GM21528 (cell line): ENCODE measurements around the gene TBC1D1.
A peak's percentile ranks its signal among the peaks of the same experiment; 100 is the strongest.
"Not testable (repeated sequence)": the region's sequence is repeated elsewhere in the genome, so short reads cannot be mapped to it uniquely, and the experiment has no call there.

Source experiments
- ATAC-seq: cut with Tn5 transposase; IDR thresholded peaks from one replicate; pipeline ENCODE4 v1.9.1; 2021; ENCODE audit warnings: mild to moderate bottlenecking, moderate library complexity; ENCODE audit not compliant: unreplicated experiment, low FRiP score

TBC1D1 gene

GRCh38 chr4:37958932-37959331 is 68.0 kb downstream of the TBC1D1 start:
- ATAC-seq = no peak

- ATAC-seq = no peak
Measured at GRCh38 chr4:37960098-37960497, 69.2 kb downstream of the TBC1D1 start, which contains the start of gene PTTG2. PTTG2 (plus strand) TSS chr4:37960398; CDS start chr4:37960435, 37 bp downstream.

DNA sequence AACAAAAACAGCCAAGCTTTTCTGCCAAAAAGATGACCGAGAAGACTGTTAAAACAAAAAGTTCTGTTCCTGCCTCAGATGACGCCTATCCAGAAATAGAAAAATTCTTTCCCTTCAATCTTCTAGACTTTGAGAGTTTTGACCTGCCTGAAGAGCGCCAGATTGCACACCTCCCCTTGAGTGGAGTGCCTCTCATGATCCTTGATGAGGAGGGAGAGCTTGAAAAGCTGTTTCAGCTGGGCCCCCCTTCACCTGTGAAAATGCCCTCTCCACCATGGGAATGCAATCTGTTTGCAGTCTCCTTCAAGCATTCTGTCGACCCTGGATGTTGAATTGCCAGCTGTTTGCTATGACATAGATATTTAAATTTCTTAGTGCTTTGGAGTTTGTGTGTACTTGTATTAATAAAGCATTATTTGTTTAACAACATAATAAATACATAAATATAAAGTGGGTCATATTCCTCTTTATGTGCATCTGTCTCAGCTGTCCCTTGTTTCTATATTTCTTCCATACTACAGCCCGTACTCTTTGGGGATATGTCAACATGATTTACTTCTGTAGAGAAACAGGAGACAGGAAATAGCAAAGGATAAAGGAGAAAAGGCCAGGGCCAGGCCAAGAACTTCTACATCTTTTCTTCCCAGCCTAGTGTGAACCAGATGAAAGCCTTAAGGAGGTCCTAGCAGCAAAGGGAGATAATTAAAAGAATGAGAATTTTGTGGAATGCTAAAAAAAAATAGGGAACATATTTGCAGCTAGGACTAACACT is 70.0 kb downstream of the TBC1D1 start:
- no peak for ATAC-seq

GRCh38 chr4:37964734-37965457 is 74.0 kb downstream of the TBC1D1 start:
- peak; percentile 68 for ATAC-seq

GRCh38 chr4:37966044-37966443 is 75.2 kb downstream of the TBC1D1 start:
- ATAC-seq = no peak

- no peak for ATAC-seq
Measured at GRCh38 chr4:37967736-37968135, 76.9 kb downstream of the TBC1D1 start.

- no peak for ATAC-seq
Measured at GRCh38 chr4:37968747-37969146, 77.9 kb downstream of the TBC1D1 start.

GRCh38 chr4:37970702-37971101 is 79.8 kb downstream of the TBC1D1 start:
- ATAC-seq = no peak

GRCh38 chr4:37971202-37971601 is 80.3 kb downstream of the TBC1D1 start:
- no peak for ATAC-seq

- no peak for ATAC-seq
Measured at GRCh38 chr4:37973441-37973840, 82.6 kb downstream of the TBC1D1 start.

DNA sequence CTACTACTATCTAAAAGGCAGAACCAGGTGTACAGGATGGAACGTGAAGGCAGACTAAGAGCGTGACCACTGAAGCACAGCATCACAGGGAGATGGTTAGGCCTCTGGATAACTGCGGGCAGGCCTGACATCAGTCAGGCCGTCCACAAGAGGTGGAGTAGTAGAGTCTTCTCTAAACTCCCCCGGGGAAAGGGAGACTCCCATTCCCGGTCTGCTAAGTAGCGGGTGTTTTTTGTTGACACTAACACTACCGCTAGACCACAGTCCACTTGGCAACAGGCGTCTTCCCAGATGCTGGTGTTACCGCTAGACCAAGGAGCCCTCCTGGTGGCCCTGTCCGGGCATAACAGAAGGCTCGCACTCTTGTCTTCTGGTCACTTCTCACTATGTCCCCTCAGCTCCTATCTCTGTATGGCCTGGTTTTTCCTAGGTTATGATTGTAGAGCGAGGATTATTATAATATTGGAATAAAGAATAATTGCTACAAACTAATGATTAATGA is 84.5 kb downstream of the TBC1D1 start:
- not testable (repeated sequence) for ATAC-seq

- no peak for ATAC-seq
Measured at GRCh38 chr4:37976507-37976906, 85.6 kb downstream of the TBC1D1 start.

DNA sequence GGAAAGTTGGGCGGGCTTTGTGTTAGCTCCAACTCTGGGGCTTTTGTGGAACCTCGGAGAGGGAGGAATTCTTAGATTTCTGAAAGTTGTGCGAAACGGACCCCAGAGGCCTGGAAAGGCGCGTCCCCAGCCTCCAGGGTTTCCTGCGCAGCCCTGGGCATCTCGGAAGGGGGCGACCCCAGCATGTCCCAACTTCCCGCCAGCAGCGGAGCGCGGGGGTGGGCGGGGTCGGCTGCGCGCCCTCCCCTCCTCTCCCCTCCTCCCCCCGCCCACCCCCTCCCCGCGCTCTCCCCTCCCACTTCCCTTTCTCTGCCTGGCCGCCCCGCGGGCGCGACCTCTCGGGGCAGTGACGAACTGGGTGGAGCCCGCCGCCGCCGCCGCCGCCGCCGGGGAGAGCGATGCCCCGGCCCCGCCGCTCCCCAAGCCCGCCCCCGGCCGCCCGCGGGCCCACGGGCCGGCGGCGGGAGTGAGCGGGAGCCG is 86.1 kb downstream of the TBC1D1 start:
- ATAC-seq = peak; percentile 77

DNA sequence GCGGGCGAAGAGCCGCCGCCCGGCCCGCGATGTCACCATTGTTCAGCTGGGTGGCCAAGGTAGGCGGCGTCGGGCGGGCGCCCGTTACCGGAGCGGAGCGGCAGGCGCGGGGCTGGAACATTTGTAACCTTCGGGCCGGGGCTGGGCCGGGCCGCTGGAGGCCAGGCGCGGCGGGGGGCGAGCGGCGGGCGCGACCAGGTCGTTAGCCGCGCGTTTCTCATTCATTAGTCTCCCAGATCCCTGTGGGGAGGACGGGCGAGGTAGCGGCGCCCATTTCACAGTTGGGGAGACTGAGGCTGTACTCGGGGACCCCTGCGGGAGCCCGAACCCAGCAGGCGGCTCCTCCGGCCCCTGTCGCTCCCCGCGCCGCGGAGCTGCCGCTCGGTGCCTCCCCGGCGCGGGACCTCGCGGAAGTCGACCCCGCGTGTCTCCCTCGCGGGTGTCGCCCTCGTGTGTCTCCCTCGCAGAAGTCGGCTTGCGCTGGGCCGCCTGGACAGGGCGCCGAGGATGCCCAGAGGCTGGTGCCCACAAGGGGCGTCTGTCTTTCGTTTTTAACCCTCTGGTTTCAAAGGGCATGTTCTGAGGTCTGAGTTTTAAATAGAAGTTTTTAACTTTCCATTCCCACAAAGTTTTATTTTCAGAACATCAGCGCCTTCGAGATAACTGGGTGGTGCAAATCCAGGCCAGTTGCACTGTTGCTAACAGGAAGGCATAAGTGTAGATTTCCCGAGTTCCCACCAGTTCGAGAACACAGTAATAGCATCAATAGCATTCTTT is 86.8 kb downstream of the TBC1D1 start:
- peak; percentile 67 for ATAC-seq

DNA sequence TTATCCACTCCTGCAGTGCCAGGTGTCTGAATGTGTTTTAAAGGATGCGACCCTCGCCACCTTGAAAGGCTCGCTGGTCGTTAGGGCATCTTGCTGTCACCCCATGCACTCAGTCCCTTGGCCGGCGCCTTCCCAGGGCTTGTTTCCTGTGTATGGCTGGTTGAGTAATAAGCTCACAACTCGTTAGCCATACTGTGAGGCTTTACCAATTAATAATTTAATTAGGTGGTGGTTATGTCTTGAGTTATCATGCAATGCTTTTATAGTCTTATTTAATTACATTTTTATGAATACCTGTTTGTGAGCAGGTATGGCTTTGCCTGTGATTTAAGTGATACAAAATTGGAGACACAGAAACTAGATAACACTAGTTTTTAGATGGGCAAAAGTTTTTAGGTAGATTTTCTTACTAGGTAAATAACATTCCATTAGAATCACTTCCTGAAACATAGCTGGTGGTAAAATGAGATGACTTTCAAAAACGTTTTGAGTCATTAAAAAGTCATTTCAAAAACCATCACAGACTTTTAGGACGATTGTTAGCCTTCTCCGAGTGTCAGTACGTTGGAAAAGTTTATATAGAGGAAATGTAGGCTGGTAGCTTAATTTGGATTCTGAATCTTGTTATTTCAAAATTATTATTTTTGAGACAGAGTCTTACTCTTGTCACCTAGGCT is 87.5 kb downstream of the TBC1D1 start:
- peak; percentile 34 for ATAC-seq

- no peak for ATAC-seq
Measured at GRCh38 chr4:37980246-37980645, 89.4 kb downstream of the TBC1D1 start.

- ATAC-seq = no peak
Measured at GRCh38 chr4:37981425-37981824, 90.5 kb downstream of the TBC1D1 start.

- ATAC-seq = no peak
Measured at GRCh38 chr4:37981844-37982720, 91.2 kb downstream of the TBC1D1 start.

GRCh38 chr4:37982736-37983135 is 91.9 kb downstream of the TBC1D1 start:
- ATAC-seq = no peak
